HepG2 (cell line): ENCODE results near the gene NPPC. TPM values are rescaled to one million over a fixed set of nuclear protein-coding genes. Genes with fewer than 3 reads are reported as not detected.
A peak's percentile ranks its signal among the peaks of the same experiment; 100 is the strongest.

Experiments
- CREM ChIP-seq, 2 experiments: sonication (generic) in 1 of 2; formaldehyde crosslinking in 1 of 2; IDR thresholded peaks; 2 replicates each; pipeline versions ENCODE4 v1.4.0 to v1.6.1; 2016 to 2020; ENCODE audit warnings: antibody characterized with exemption in 1 of 2, mild to moderate bottlenecking in 1 of 2, missing genetic modification reagents in 1 of 2
- KIAA2018 ChIP-seq: sonication (generic); formaldehyde crosslinking; IDR thresholded peaks from 2 replicates; pipeline ENCODE4 v1.5.0; 2020; ENCODE audit warnings: mild to moderate bottlenecking, missing genetic modification reagents, borderline replicate concordance
- ZNF407 ChIP-seq: sonication (generic); formaldehyde crosslinking; IDR thresholded peaks from one replicate; pipeline ENCODE4 v1.5.1; 2020; ENCODE audit warnings: mild to moderate bottlenecking, missing genetic modification reagents; ENCODE audit errors: not compliant biosample characterization
- polyA plus RNA-seq, 8 experiments: library from polyadenylated mRNA; depleted of rRNA in 3 of 8; stranded (reverse) in 7 of 8; unstranded in 1 of 8; fragments of >200 nt; fragmentation: Illumina TruSeq in 4 of 8; extraction: Trizol in 4 of 8; gene quantifications; 2 replicates each; pipeline versions ENCODE4 v1.2.1 to v1.2.3, GENCODE V29; 2011 to 2016; ENCODE audit warnings: low read depth in 4 of 8, missing spikeins in 1 of 8, mixed read lengths in 1 of 8; ENCODE audit not compliant: insufficient read depth in 1 of 8
- total RNA-seq, 5 experiments: library from RNA; depleted of rRNA; stranded (reverse); fragments of >200 nt; fragmentation: Illumina TruSeq; extraction: Trizol; gene quantifications; 2 replicates each; pipeline ENCODE4 v1.2.3, GENCODE V29; 2016; ENCODE audit warnings: low read depth in 1 of 5
- TF ChIP-seq, protein P1 (sequence below): sonication (generic); formaldehyde crosslinking; IDR thresholded peaks from 2 replicates; pipeline ENCODE4 v1.9.0; 2022; ENCODE audit warnings: missing genetic modification reagents, mild to moderate bottlenecking, borderline replicate concordance
- TF ChIP-seq, protein P2 (sequence below): sonication (generic); formaldehyde crosslinking; IDR thresholded peaks from 2 replicates; pipeline ENCODE4 v1.4.0; 2020; ENCODE audit warnings: missing genetic modification reagents

Gene NPPC
- total and polyA plus RNA-seq, 2 of the 13 experiments (the other 11 are each of a cell fraction or from before 2014, with no cell fraction given) = 0.11 TPM; not detected in 1

DNA sequence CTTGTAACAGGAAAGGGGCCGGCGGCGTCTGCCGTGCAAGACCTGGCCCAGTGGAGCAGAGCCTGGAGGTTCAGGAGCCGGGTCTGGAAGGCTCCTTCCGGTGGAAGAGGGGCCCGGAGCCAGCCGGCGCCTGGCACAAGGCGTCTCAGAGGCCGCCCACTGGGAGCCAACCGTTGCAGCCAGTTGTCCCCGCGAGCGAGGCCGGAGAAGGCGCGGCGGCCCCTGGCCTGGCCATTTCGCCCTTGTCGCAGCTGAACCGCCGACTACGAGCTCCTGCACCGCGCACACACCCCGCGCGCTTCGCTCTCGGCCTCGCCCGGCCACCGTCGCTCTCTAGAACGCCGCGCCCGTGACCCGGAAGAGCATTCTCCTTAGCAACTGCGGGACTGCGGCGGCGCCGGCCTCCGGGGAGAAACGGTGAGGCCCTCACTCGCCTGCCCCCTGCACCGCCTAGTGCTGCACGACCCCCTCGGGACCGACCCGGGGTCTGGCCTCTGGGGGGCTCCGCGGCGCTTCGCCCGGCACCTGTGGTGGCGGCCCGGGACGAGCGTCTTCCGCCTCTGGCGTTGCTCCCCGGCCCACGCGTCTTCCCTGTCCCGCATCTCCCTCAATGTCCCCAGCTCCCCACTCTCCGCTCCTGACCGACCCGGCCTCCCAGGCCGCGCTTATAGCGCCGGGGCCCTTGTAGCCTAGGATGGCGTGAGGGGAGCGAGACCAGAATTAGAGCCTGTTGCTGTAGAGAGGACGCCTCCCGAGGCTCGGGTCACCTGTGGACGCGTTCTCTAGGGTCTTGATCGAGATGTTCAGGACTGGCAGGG lies 35.4 kb upstream of the NPPC start, which contains the start of gene DIS3L2 (continued):
- 0 out of 2 replicates have a peak, but pooled peaks have one; percentile 57 for TF ChIP-seq KIAA2018 (CRISPR knock-in tag)
- TF ChIP-seq ZNF407 = peak; percentile 90
- TF ChIP-seq, protein P1, sequence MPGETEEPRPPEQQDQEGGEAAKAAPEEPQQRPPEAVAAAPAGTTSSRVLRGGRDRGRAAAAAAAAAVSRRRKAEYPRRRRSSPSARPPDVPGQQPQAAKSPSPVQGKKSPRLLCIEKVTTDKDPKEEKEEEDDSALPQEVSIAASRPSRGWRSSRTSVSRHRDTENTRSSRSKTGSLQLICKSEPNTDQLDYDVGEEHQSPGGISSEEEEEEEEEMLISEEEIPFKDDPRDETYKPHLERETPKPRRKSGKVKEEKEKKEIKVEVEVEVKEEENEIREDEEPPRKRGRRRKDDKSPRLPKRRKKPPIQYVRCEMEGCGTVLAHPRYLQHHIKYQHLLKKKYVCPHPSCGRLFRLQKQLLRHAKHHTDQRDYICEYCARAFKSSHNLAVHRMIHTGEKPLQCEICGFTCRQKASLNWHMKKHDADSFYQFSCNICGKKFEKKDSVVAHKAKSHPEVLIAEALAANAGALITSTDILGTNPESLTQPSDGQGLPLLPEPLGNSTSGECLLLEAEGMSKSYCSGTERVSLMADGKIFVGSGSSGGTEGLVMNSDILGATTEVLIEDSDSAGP (CRISPR knock-in tag) = peak; percentile 98
- TF ChIP-seq CREM (IDR thresholded peaks at IDR 0.05) = peak; percentile 57; the same call in 1 of the 2 replicates
- no peak for TF ChIP-seq CREM (CRISPR knock-in tag; IDR thresholded peaks at IDR 0.05)
- TF ChIP-seq, protein P2, sequence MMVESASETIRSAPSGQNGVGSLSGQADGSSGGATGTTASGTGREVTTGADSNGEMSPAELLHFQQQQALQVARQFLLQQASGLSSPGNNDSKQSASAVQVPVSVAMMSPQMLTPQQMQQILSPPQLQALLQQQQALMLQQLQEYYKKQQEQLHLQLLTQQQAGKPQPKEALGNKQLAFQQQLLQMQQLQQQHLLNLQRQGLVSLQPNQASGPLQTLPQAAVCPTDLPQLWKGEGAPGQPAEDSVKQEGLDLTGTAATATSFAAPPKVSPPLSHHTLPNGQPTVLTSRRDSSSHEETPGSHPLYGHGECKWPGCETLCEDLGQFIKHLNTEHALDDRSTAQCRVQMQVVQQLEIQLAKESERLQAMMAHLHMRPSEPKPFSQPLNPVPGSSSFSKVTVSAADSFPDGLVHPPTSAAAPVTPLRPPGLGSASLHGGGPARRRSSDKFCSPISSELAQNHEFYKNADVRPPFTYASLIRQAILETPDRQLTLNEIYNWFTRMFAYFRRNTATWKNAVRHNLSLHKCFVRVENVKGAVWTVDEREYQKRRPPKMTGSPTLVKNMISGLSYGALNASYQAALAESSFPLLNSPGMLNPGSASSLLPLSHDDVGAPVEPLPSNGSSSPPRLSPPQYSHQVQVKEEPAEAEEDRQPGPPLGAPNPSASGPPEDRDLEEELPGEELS (CRISPR knock-in tag) = peak; percentile 79
